ENCODE results near the gene HAO2.

The HAO2 gene

DNA sequence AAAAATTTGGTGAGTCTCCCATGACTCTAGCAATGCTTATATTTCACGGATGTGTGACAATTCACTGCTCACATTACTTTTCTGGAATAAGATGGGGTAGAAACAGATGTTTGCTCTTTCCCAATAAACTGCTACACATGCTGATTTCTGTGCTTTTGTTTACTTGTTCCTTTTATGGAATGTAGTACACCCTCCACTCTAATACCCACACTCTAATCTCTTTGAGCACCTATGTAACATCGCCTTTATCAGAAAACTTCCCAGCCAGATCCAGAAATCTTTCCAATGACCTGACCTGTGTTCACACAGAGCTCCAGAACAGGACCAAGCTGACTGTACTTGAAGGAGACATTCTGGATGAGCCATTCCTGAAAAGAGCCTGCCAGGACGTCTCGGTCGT lies 50.5 kb downstream of the HAO2 start:
- H3K4me3 ChIP-seq (ENCODE audit: low read length): no peak overlapping the region
- no peak for DNase-seq (ENCODE audit: low read depth, low spot score)

DNA sequence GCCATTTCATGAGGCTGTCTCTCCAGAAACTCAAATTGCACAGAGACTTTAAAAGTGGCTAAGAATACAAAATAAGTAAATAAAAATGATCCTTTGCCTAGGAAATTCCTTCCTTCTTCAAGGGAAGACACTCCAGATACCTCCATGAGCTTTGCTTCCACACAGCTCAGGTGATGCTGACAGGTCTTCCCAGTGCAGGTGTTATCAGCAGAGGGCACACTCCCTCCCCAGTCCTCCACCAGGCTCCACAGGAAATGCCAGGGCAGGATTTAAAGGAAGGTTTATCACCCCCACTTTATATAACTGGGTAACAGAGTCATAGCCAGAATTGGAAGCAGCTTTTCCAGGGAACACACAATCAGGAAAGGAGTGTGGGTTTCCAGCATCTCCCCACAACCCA lies 52.1 kb downstream of the HAO2 start:
- no peak overlapping the region for H3K4me3 ChIP-seq (ENCODE audit: low read length)
- no peak for DNase-seq (ENCODE audit: low read depth, low spot score)

DNA sequence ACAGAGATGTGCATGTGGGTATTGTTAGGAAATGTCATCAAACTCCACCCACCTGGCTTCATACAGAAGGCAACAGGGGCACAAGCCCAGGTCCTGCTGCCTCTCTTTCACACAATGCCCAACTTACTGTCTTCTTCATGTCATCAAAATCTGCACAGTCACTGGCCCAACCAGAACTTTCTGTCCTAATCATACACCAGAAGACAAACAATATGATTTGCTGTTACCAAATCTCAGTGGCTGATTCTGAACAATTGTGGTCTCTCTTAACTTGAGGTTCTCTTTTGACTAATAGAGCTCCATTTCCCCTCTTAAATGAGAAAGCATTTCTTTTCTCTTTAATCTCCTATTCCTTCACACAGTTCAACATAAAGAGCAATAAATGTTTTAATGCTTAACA lies 54.0 kb downstream of the HAO2 start:
- H3K4me3 ChIP-seq (ENCODE audit: low read length): no peak overlapping the region
- DNase-seq (ENCODE audit: low read depth, low spot score): no peak

DNA sequence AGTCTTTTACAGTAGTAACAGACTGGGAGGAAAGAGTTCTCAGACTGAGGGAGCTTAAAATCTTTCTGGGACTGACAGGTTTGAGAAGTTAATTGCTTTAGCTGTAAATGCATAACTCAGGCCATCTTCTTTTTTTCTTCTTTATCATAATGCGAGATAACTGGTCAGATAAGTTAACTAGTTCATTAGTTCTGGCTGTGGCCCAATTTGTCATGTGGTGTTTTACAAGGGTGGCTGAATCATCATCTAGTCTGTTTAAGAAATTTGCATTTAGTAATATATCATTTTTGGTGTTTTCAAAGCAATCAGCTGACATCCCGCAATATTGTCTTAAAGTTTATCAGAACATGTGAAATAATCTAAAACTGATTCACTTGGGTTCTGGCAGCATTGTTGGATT lies 60.4 kb downstream of the HAO2 start:
- no peak overlapping the region for H3K4me3 ChIP-seq (ENCODE audit: low read length)
- DNase-seq (ENCODE audit: low read depth, low spot score): no peak

DNA sequence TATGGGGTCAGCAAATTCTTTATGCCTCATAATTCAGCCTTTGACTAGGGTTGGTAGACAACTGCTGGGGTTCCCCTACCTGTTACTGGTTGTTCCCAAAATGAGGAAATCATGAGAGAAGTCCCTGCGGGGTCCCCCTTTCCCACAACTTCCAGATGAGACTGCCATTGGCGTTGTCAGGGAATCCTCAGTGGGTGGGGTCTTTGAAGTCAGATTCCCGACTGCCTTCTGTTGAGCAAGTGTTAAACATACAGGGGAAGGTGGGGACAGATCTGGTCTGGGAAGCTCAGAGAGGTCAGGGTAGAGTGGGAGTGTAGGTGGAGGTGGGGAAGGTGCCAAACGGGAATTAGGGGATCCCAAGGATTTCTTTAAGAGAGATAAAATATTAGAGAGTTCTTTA lies 61.1 kb downstream of the HAO2 start:
- no peak for DNase-seq (ENCODE audit: low read depth, low spot score)
- no peak overlapping the region for H3K4me3 ChIP-seq (ENCODE audit: low read length)

DNA sequence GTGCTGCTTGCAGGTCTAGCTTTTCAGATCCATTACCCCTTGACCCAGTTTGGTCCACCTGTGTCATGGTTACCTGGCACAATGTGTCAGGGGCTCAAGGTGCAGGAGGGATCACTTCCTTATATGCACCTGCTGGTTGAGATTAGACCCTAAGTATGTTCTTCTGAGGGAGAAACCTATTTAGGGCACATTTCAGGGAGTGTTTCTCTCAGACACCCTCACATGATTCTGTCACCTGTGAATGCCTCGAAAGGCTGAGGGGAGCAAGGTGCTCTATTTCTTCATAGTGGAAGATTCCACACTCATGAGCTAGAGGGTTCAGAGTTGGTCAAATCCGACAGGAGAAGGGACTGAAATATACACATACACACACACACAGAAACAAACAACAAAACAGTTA lies 61.9 kb downstream of the HAO2 start:
- no peak for DNase-seq (ENCODE audit: low read depth, low spot score)
- no peak overlapping the region for H3K4me3 ChIP-seq (ENCODE audit: low read length)

DNA sequence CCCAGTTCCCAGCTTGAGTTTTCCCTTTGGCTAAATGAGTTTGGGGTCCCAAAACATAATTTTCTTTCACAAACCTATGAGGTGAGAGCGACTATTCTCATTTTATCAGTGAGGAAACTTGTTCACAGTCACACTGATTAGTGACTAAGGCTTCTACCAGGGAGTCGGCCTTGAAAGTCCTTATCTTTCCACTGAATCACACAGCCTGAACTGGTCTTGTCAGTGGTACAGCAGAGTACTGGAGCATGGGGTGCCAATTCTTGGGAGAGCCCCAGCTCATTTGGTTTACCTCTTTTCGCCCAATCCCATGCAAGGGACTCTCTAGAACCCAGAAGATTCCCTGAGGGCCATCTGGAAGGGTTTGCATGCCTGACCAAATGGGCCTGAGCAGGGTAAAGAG lies 63.3 kb downstream of the HAO2 start:
- no peak overlapping the region for H3K4me3 ChIP-seq (ENCODE audit: low read length)

DNA sequence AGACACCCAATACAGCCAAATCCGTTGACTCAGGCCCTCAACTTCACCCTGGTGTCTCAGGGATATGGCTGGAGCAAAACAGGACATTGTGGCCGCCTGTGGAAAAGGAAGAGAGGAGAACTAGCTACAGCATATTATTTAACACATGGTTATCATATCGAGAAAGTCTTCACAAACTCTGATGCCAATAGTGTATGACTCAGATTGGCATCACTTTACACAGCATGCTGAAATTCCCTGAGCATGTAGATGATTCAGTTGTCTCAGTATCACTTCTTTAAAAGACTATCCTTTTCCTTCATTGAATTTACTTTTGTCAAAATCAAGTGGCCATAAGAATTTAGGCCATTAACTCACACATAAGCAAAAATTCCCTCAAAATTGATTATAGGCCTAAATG lies 66.5 kb downstream of the HAO2 start:
- DNase-seq (ENCODE audit: low read depth, low spot score): no peak
- no peak overlapping the region for H3K4me3 ChIP-seq (ENCODE audit: low read length)

More for the DNA sequence above, 63.3 kb downstream of the HAO2 start:
- no peak for DNase-seq (ENCODE audit: low read depth, low spot score)

DNA sequence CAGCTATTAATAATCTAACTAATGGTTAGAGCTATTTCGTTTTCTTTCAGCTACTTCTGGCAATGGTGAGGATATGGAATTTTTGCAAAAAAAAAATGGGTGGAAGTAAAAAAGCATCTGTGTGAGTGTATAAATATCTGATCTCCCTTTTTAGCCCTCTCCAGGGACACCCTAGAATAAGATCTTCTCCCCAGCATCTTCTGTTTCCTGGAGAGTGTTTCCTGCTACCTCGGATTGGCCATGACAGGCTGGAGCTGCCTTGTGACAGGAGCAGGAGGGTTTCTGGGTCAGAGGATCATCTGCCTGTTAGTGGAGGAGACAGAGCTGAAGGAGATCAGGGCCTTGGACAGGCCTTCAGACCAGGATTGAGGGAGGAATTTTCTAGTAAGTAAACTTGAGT lies 70.2 kb downstream of the HAO2 start:
- DNase-seq (ENCODE audit: low read depth, low spot score): no peak
- no peak overlapping the region for H3K4me3 ChIP-seq (ENCODE audit: low read length)

DNA sequence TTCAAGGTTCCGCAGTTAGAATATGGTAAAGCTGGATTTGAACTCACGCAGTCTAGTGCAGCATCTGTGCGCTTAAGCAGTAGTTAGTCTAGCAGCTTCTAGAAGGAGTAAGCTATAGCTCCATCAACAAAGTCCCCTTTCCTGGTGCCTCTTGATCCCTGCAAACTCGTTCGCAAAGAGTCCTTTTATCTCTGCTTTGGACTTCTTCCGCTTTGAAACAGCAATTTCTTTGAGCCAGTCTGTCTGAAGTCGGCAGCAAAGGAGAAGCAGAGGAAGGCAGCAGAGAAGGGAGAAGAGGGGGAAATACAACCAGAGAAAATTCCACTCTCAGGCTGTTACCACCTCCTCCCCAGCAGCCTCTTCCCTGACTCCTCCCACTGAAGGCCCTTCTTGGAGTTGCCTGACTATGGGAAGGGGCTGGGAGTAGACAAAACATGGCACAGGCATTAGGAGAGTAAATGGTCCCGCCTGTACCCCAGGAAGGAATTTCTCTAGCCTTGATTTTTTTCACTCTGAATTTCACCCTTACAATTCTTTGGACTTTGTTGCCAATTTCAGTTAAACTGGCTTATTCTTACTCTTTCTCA lies 72.2 kb downstream of the HAO2 start:
- no peak overlapping the region for H3K4me3 ChIP-seq (ENCODE audit: low read length)
- DNase-seq (ENCODE audit: low read depth, low spot score): no peak

DNA sequence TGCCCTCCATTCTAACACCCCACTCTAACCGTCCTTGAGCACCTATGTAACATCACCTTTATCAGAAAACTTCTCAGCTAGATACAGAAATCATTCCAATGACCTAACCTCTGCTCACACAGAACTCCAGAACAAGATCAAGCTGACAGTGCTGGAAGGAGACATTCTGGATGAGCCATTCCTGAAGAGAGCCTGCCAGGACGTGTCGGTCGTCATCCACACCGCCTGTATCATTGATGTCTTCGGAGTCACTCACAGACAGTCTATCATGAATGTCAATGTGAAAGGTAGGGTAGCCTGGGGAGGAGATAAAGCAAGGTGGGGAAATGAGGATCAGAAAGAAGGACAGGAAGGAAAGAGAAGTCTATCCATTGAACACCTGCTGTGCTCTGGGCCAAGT lies 74.2 kb downstream of the HAO2 start:
- no peak overlapping the region for H3K4me3 ChIP-seq (ENCODE audit: low read length)
- no peak for DNase-seq (ENCODE audit: low read depth, low spot score)

All from Jurkat, Clone E6-1 (cell line).